A549 (cell line): ENCODE measurements around the gene POLD4.

Experiments
- CBX8 ChIP-seq: fragments of 200-600 bp; sonication (generic); IDR thresholded peaks from 2 replicates; pipeline ENCODE4 v1.6.1; 2016
- CEBPB ChIP-seq, 2 experiments: fragments of >200 bp in 1 of 2; sonication (Bioruptor Twin) in 1 of 2; formaldehyde crosslinking in 1 of 2; IDR thresholded peaks; 2 replicates each; pipeline ENCODE4 v1.6.1; 2012 to 2016
- CHD2 ChIP-seq: fragments of 150-350 bp; IDR thresholded peaks from 2 replicates; pipeline ENCODE4 v1.6.1; 2014; ENCODE audit warnings: low read length; ENCODE audit not compliant: partially characterized antibody
- CTCF ChIP-seq: fragments of >200 bp; sonication (Bioruptor Twin); formaldehyde crosslinking; IDR thresholded peaks from 3 replicates; pipeline ENCODE4 v1.5.1; 2016
- MAFK ChIP-seq: fragments of 450-650 bp; IDR thresholded peaks from 2 replicates; pipeline ENCODE4 v1.6.1; 2014; ENCODE audit not compliant: partially characterized antibody
- MYC ChIP-seq: IDR thresholded peaks from 2 replicates; pipeline ENCODE4 v1.6.1; 2012; ENCODE audit warnings: mild to moderate bottlenecking, inconsistent platforms, low read length, improper control_type of control experiment, borderline replicate concordance
- POLR2A ChIP-seq: IDR thresholded peaks from 2 replicates; pipeline ENCODE4 v1.6.1; 2012; ENCODE audit warnings: mild to moderate bottlenecking, low read length
- RAD21 ChIP-seq, 2 experiments: fragments of >200 bp in 1 of 2; sonication (Bioruptor Twin) in 1 of 2; formaldehyde crosslinking in 1 of 2; IDR thresholded peaks in 1 of 2; conservative IDR thresholded peaks in 1 of 2; 2 replicates in 1 of 2; 3 replicates in 1 of 2; pipeline ENCODE4 v1.6.1; 2012 to 2018; ENCODE audit warnings: inconsistent platforms in 1 of 2
- RNF2 ChIP-seq: fragments of 200-600 bp; sonication (generic); IDR thresholded peaks from 2 replicates; pipeline ENCODE4 v1.6.1; 2016; ENCODE audit warnings: low read depth, mild to moderate bottlenecking, antibody characterized with exemption, moderate library complexity, borderline replicate concordance
- ZFP36 ChIP-seq: fragments of 450-650 bp; IDR thresholded peaks from 2 replicates; pipeline ENCODE4 v1.6.1; 2014; ENCODE audit warnings: borderline replicate concordance; ENCODE audit not compliant: partially characterized antibody
- TF ChIP-seq, protein P1 (sequence below): fragments of 200-600 bp; sonication (generic); IDR thresholded peaks from 2 replicates; pipeline ENCODE4 v1.6.1; 2016; ENCODE audit warnings: antibody characterized with exemption, mild to moderate bottlenecking, moderate library complexity
- TF ChIP-seq, protein P2 (sequence below): IDR thresholded peaks from 2 replicates; pipeline ENCODE4 v1.6.1; 2012

- no peak for TF ChIP-seq CTCF
- no peak for TF ChIP-seq CEBPB (IDR thresholded peaks at IDR 0.05)
- TF ChIP-seq, protein P1, sequence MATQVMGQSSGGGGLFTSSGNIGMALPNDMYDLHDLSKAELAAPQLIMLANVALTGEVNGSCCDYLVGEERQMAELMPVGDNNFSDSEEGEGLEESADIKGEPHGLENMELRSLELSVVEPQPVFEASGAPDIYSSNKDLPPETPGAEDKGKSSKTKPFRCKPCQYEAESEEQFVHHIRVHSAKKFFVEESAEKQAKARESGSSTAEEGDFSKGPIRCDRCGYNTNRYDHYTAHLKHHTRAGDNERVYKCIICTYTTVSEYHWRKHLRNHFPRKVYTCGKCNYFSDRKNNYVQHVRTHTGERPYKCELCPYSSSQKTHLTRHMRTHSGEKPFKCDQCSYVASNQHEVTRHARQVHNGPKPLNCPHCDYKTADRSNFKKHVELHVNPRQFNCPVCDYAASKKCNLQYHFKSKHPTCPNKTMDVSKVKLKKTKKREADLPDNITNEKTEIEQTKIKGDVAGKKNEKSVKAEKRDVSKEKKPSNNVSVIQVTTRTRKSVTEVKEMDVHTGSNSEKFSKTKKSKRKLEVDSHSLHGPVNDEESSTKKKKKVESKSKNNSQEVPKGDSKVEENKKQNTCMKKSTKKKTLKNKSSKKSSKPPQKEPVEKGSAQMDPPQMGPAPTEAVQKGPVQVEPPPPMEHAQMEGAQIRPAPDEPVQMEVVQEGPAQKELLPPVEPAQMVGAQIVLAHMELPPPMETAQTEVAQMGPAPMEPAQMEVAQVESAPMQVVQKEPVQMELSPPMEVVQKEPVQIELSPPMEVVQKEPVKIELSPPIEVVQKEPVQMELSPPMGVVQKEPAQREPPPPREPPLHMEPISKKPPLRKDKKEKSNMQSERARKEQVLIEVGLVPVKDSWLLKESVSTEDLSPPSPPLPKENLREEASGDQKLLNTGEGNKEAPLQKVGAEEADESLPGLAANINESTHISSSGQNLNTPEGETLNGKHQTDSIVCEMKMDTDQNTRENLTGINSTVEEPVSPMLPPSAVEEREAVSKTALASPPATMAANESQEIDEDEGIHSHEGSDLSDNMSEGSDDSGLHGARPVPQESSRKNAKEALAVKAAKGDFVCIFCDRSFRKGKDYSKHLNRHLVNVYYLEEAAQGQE = no peak
- TF ChIP-seq RNF2 = no peak
- TF ChIP-seq ZFP36 = no peak
- no peak for TF ChIP-seq RAD21 (conservative IDR thresholded peaks at IDR 0.05 in 1 of 2, IDR thresholded peaks at IDR 0.05 in 1 of 2)
- no peak for TF ChIP-seq MAFK
- TF ChIP-seq CBX8 = no peak
- TF ChIP-seq, protein P2, sequence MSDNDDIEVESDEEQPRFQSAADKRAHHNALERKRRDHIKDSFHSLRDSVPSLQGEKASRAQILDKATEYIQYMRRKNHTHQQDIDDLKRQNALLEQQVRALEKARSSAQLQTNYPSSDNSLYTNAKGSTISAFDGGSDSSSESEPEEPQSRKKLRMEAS = no peak
- no peak for TF ChIP-seq POLR2A
- TF ChIP-seq CHD2 = no peak
- TF ChIP-seq MYC = no peak
These were observed 37.6 kb upstream of the POLD4 start for GRCh38 chr11:67390947-67391303.
